HCT116 (cell line): ENCODE results near the gene STX16. TPM values are rescaled to one million over a fixed set of nuclear protein-coding genes. Genes with fewer than 3 reads are reported as not detected.

ENCODE experiments used
- ATAC-seq: fragments of 200-7000 bp; cut with Tn5 transposase; 2 replicates; pipeline ENCODE4 v1.9.1; 2020; ENCODE audit warnings: mild to moderate bottlenecking, moderate library complexity
- BruUV-seq: library from RNA; stranded (reverse); fragments of 400-500 nt; replicated peaks from 2 replicates; lab custom pipeline; 2021; lab: Mats Ljungman, UMichigan
- CTCF ChIA-PET: fragments of 300-600 bp; sonication (Branson Sonifier 250); formaldehyde crosslinking; loops from one replicate; lab custom pipeline; 2021; ENCODE audit warnings: antibody characterized with exemption; lab: Charles Lee
- POLR2A ChIA-PET: fragments of 300-600, 350-600 bp; sonication (Branson Sonifier 250); formaldehyde crosslinking; loops from one replicate; lab custom pipeline; 2021; ENCODE audit warnings: antibody characterized with exemption; lab: Charles Lee
- RAD21 ChIA-PET, 2 experiments: fragments of 300-600 bp; sonication (Branson Sonifier 250); formaldehyde crosslinking; loops; one replicate each; lab custom pipeline; 2023; ENCODE audit warnings: low total read pairs in 2 of 2; ENCODE audit not compliant: uncharacterized antibody in 2 of 2, unreplicated experiment in 2 of 2, low non-redundant PET in 1 of 2; lab: Charles Lee
- DNase-seq: peaks from one replicate; pipeline ENCODE4 v3.0.0-alpha.2; 2010; ENCODE audit warnings: low read depth, low spot score
- H2AFZ ChIP-seq: fragments of 200-600 bp; shearing (Covaris generic), sonication (generic); 2 replicates; pipeline ENCODE4 v1.6.1; 2017; ENCODE audit warnings: low read depth, mixed run types, mixed read lengths, antibody characterized with exemption, low read length; ENCODE audit not compliant: poor library complexity, severe bottlenecking
- H3K27ac ChIP-seq: 2 replicates; pipeline ENCODE4 v1.5.1; 2012; ENCODE audit warnings: low read depth, low read length
- H3K27me3 ChIP-seq: fragments of 200-600 bp; sonication (generic); 2 replicates; pipeline ENCODE4 v1.6.1; 2016; ENCODE audit warnings: mixed run types, low read length, mixed read lengths; ENCODE audit not compliant: insufficient read depth
- H3K36me3 ChIP-seq, 2 experiments: fragments of 200-500 bp in 1 of 2; fragments of 200-600 bp in 1 of 2; sonication (Bioruptor generic) in 1 of 2; sonication (generic) in 1 of 2; 2 replicates each; pipeline versions ENCODE4 v1.5.1 to v1.6.1; 2014 to 2016; ENCODE audit warnings: low read length in 2 of 2, inconsistent platforms in 1 of 2, mixed read lengths in 1 of 2, mixed run types in 1 of 2; ENCODE audit not compliant: insufficient read depth in 2 of 2, control insufficient read depth in 1 of 2
- H3K4me1 ChIP-seq, 2 experiments: fragments of 200-600 bp in 1 of 2; sonication (generic) in 1 of 2; 2 replicates each; pipeline versions ENCODE4 v1.5.1 to v1.6.1; 2012 to 2017; ENCODE audit warnings: low read length in 2 of 2, inconsistent platforms in 1 of 2, mild to moderate bottlenecking in 1 of 2, mixed read lengths in 1 of 2, mixed run types in 1 of 2, moderate library complexity in 1 of 2; ENCODE audit not compliant: insufficient read depth in 2 of 2, control insufficient read depth in 1 of 2
- H3K4me2 ChIP-seq: fragments of 200-600 bp; sonication (generic); 2 replicates; pipeline ENCODE4 v1.6.1; 2017; ENCODE audit warnings: mixed run types, low read length, mixed read lengths
- H3K4me3 ChIP-seq, 2 experiments: fragments of 200-600 bp in 1 of 2; sonication (generic) in 1 of 2; replicated peaks in 1 of 2; 2 replicates each; pipeline ENCODE4 v1.5.1; 2011 to 2016; ENCODE audit warnings: low read length in 2 of 2, control low read depth in 1 of 2, low read depth in 1 of 2, mild to moderate bottlenecking in 1 of 2, mixed read lengths in 1 of 2, mixed run types in 1 of 2
- H3K79me2 ChIP-seq: fragments of 200-600 bp; sonication (generic); 2 replicates; pipeline ENCODE4 v1.6.1; 2017; ENCODE audit warnings: mild to moderate bottlenecking, mixed run types, low read length, moderate library complexity, mixed read lengths; ENCODE audit not compliant: insufficient read depth
- H3K9ac ChIP-seq: fragments of 200-600 bp; sonication (generic); 2 replicates; pipeline ENCODE4 v1.6.1; 2016; ENCODE audit warnings: low read length, mixed read lengths
- H3K9me2 ChIP-seq: fragments of 200-600 bp; sonication (generic), shearing (Covaris generic); 2 replicates; pipeline ENCODE4 v1.6.1; 2017; ENCODE audit warnings: mixed run types, mild to moderate bottlenecking, moderate library complexity; ENCODE audit not compliant: insufficient read depth
- H3K9me3 ChIP-seq, 2 experiments: fragments of 200-500 bp in 1 of 2; fragments of 200-600 bp in 1 of 2; sonication (Bioruptor generic) in 1 of 2; sonication (generic) in 1 of 2; 2 replicates each; pipeline ENCODE4 v1.6.1; 2014 to 2017; ENCODE audit warnings: low read length in 2 of 2, mixed read lengths in 2 of 2, inconsistent platforms in 1 of 2, low read depth in 1 of 2, mild to moderate bottlenecking in 1 of 2, mixed run types in 1 of 2, moderate library complexity in 1 of 2; ENCODE audit not compliant: control insufficient read depth in 1 of 2, insufficient read depth in 1 of 2
- H4K20me1 ChIP-seq: fragments of 200-600 bp; sonication (generic), shearing (Covaris generic); 2 replicates; pipeline ENCODE4 v1.6.1; 2017; ENCODE audit warnings: mixed run types, mild to moderate bottlenecking, moderate library complexity; ENCODE audit not compliant: insufficient read depth
- CEBPB ChIP-seq: IDR thresholded peaks from 2 replicates; pipeline ENCODE4 v1.6.1; 2012; ENCODE audit warnings: low read depth
- CTCF ChIP-seq, 3 experiments: fragments of 200-600 bp in 1 of 3; sonication (generic) in 1 of 3; IDR thresholded peaks in 2 of 3; conservative IDR thresholded peaks in 1 of 3; 2 replicates each; pipeline ENCODE4 v1.5.1; 2012 to 2017; ENCODE audit warnings: low read depth in 2 of 3, low read length in 2 of 3, antibody characterized with exemption in 1 of 3, borderline replicate concordance in 1 of 3, control low read depth in 1 of 3, mild to moderate bottlenecking in 1 of 3, mixed read lengths in 1 of 3, mixed run types in 1 of 3, moderate library complexity in 1 of 3; ENCODE audit not compliant: insufficient read depth in 1 of 3
- ELF1 ChIP-seq: IDR thresholded peaks from 2 replicates; pipeline ENCODE4 v1.6.1; 2012; ENCODE audit warnings: low read depth, borderline replicate concordance
- EZH2 ChIP-seq: fragments of 200-600 bp; sonication (generic); IDR thresholded peaks from 2 replicates; pipeline ENCODE4 v1.6.1; 2017; ENCODE audit warnings: antibody characterized with exemption, mixed run types
- FOSL1 ChIP-seq: IDR thresholded peaks from 2 replicates; pipeline ENCODE4 v1.6.1; 2012; ENCODE audit warnings: low read depth
- JUND ChIP-seq: IDR thresholded peaks from 2 replicates; pipeline ENCODE4 v1.6.1; 2012
- POLR2A ChIP-seq: IDR thresholded peaks from 2 replicates; pipeline ENCODE4 v1.7.0; 2011; ENCODE audit warnings: borderline replicate concordance; ENCODE audit not compliant: insufficient read depth, insufficient read length; ENCODE audit errors: extremely low read depth
- POLR2AphosphoS5 ChIP-seq: IDR thresholded peaks from 2 replicates; pipeline ENCODE4 v1.6.1; 2011; ENCODE audit warnings: mild to moderate bottlenecking, low read depth, low read length, moderate library complexity
- RAD21 ChIP-seq: IDR thresholded peaks from 2 replicates; pipeline ENCODE4 v1.6.1; 2012; ENCODE audit warnings: low read depth, mild to moderate bottlenecking
- SIN3A ChIP-seq: IDR thresholded peaks from 2 replicates; pipeline ENCODE4 v1.6.1; 2012; ENCODE audit warnings: low read depth
- SP1 ChIP-seq: IDR thresholded peaks from 2 replicates; pipeline ENCODE4 v1.6.1; 2012; ENCODE audit warnings: low read depth
- SRF ChIP-seq: IDR thresholded peaks from 2 replicates; pipeline ENCODE4 v1.6.1; 2012; ENCODE audit warnings: low read depth
- TCF7L2 ChIP-seq: IDR thresholded peaks from 2 replicates; pipeline ENCODE4 v1.7.0; 2011; ENCODE audit warnings: borderline replicate concordance, inconsistent platforms; ENCODE audit not compliant: insufficient read depth, insufficient read length; ENCODE audit errors: extremely low read depth
- ZFX ChIP-seq: fragments of 450-650 bp; IDR thresholded peaks from 2 replicates; pipeline ENCODE4 v1.6.1; 2017
- ZNF274 ChIP-seq: fragments of 200-500 bp; sonication (Bioruptor generic); IDR thresholded peaks from 2 replicates; pipeline ENCODE4 v1.6.1; 2014; ENCODE audit warnings: mild to moderate bottlenecking, low read depth, low read length, inconsistent platforms
- intact Hi-C: fragments of 100-400 bp; cut with micrococcal nuclease; formaldehyde crosslinking; loops from 2 replicates; pipeline ENCODE4 v1.10.0; 2022
- total RNA-seq: library from RNA; stranded (reverse); gene quantifications from one replicate; pipeline ENCODE4 v1.2.1, GENCODE V29; 2021; ENCODE audit not compliant: unreplicated experiment
- TF ChIP-seq, protein P1 (sequence below): IDR thresholded peaks from 2 replicates; pipeline ENCODE4 v1.6.1; 2011; ENCODE audit warnings: mild to moderate bottlenecking, low read length, moderate library complexity; ENCODE audit not compliant: insufficient replicate concordance; ENCODE audit errors: extremely low read depth

Gene STX16
- total RNA-seq, 1 experiment from 2014 or later = 55.1 TPM

DNA sequence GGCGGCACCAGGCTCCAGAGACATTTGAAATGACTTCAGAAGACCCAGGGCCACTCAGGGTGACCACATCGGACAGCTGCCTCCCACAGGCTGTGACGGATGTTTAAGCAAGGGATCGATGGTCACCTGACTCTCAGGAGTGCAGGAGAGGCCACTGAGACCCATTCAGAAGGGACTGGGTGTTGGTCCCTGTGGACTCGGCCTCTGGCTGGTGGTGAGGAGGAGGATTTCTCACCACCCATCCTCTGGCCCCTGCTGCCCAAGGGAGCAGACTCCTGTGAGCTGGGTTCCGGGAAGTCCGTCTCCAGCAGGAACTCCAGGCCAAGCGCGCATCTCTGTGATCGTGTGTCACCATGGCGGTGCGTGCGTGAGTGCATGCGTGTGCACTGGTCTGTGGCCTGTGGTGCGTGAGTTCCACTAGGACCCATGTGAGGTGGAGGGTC lies 67.1 kb downstream of the STX16 start:
- DNase-seq (no peak), ATAC-seq (no peak)
- no peaks in the 10 kb centered on the region for H4K20me1 ChIP-seq
- no peaks in the 10 kb centered on the region for H3K9me2 ChIP-seq
- H3K9me3 ChIP-seq = no peaks in the 10 kb centered on the region
- H3K36me3 ChIP-seq = no peaks in the 10 kb centered on the region
- no TSS peak for BruUV-seq
- no peak overlapping the region for H3K4me2 ChIP-seq
- no peak overlapping the region for H3K4me3 ChIP-seq
- no peak overlapping the region for H3K9ac ChIP-seq
- ChIA-PET RAD21 (no interaction called here), CTCF (no interaction called here), POLR2A (no interaction called here)
- H3K27ac ChIP-seq = no peak overlapping the region
- H3K27me3 ChIP-seq = peaks cover 3% of the 10 kb centered on the region; the same call in 1 of the 2 replicates
- no peak for TF ChIP-seq EZH2
- no peak for TF ChIP-seq POLR2AphosphoS5
- no peak for TF ChIP-seq POLR2A
- TF ChIP-seq SIN3A = no peak
- no peak for TF ChIP-seq SRF
- TF ChIP-seq FOSL1 = no peak
- TF ChIP-seq CTCF (IDR thresholded peaks at IDR 0.05 in 2 of 3, conservative IDR thresholded peaks at IDR 0.05 in 1 of 3; ENCODE audit: borderline replicate concordance in 1 of 3, insufficient read depth in 1 of 3, low read depth in 2 of 3, low read length in 2 of 3) = no peak
- TF ChIP-seq, protein P1, sequence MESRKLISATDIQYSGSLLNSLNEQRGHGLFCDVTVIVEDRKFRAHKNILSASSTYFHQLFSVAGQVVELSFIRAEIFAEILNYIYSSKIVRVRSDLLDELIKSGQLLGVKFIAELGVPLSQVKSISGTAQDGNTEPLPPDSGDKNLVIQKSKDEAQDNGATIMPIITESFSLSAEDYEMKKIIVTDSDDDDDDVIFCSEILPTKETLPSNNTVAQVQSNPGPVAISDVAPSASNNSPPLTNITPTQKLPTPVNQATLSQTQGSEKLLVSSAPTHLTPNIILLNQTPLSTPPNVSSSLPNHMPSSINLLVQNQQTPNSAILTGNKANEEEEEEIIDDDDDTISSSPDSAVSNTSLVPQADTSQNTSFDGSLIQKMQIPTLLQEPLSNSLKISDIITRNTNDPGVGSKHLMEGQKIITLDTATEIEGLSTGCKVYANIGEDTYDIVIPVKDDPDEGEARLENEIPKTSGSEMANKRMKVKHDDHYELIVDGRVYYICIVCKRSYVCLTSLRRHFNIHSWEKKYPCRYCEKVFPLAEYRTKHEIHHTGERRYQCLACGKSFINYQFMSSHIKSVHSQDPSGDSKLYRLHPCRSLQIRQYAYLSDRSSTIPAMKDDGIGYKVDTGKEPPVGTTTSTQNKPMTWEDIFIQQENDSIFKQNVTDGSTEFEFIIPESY = no peak
- TF ChIP-seq RAD21 = no peak
- no peak for TF ChIP-seq SP1
- no peak for TF ChIP-seq TCF7L2
- TF ChIP-seq JUND = no peak
- TF ChIP-seq CEBPB = no peak
- TF ChIP-seq ELF1 = no peak
- TF ChIP-seq ZNF274 = no peak
- no peak for TF ChIP-seq ZFX
- H2AFZ ChIP-seq = no peak overlapping the region
- intact Hi-C loops = no loop called here
- no peaks in the 10 kb centered on the region for H3K4me1 ChIP-seq
- H3K79me2 ChIP-seq = no peaks in the 10 kb centered on the region
